HG03139 (cell line): ENCODE data around the gene PDE1C.

ENCODE experiments used
- ATAC-seq: cut with Tn5 transposase; IDR thresholded peaks from one replicate; pipeline ENCODE4 v1.9.1; 2021; ENCODE audit not compliant: unreplicated experiment

The PDE1C gene

GRCh38 chr7:32001948-32002347, 68.3 kb downstream of the PDE1C start:
- ATAC-seq = no peak

- ATAC-seq = no peak
Measured at GRCh38 chr7:31997423-31997822, 72.8 kb downstream of the PDE1C start.

- no peak for ATAC-seq
Measured at GRCh38 chr7:31995134-31995533, 75.1 kb downstream of the PDE1C start.

- no peak for ATAC-seq
Measured at GRCh38 chr7:31991846-31992245, 78.4 kb downstream of the PDE1C start.

GRCh38 chr7:31991406-31991805, 78.8 kb downstream of the PDE1C start:
- no peak for ATAC-seq

GRCh38 chr7:31986878-31987518, 83.2 kb downstream of the PDE1C start:
- no peak for ATAC-seq

GRCh38 chr7:31982962-31983361, 87.2 kb downstream of the PDE1C start:
- no peak for ATAC-seq

- no peak for ATAC-seq
Measured at GRCh38 chr7:31981874-31982390, 88.3 kb downstream of the PDE1C start.

GRCh38 chr7:31979690-31980330, 90.4 kb downstream of the PDE1C start:
- no peak for ATAC-seq

- no peak for ATAC-seq
Measured at GRCh38 chr7:31975546-31975945, 94.7 kb downstream of the PDE1C start.

GRCh38 chr7:31974351-31974750, 95.9 kb downstream of the PDE1C start:
- ATAC-seq = no peak

- no peak for ATAC-seq
Measured at GRCh38 chr7:31971049-31971667, 99.0 kb downstream of the PDE1C start.

- ATAC-seq = no peak
Measured at GRCh38 chr7:31970501-31970900, 99.7 kb downstream of the PDE1C start.

- ATAC-seq = no peak
Measured at GRCh38 chr7:31963569-31964175, 106.5 kb downstream of the PDE1C start.

- no peak for ATAC-seq
Measured at GRCh38 chr7:31962246-31962645, 108.0 kb downstream of the PDE1C start.

GRCh38 chr7:31958226-31958625, 112.0 kb downstream of the PDE1C start:
- ATAC-seq = no peak

- ATAC-seq = no peak
Measured at GRCh38 chr7:31957756-31958155, 112.5 kb downstream of the PDE1C start.

GRCh38 chr7:31957090-31957720, 113.0 kb downstream of the PDE1C start:
- ATAC-seq = no peak

- ATAC-seq = no peak
Measured at GRCh38 chr7:31955641-31956040, 114.6 kb downstream of the PDE1C start.

GRCh38 chr7:31955021-31955420, 115.2 kb downstream of the PDE1C start:
- no peak for ATAC-seq

- ATAC-seq = no peak
Measured at GRCh38 chr7:31954500-31954899, 115.7 kb downstream of the PDE1C start.
